Keratinocyte (primary cell): Measurements from ENCODE around the gene FUZ. TPM values are rescaled to one million over a fixed set of nuclear protein-coding genes. Genes with fewer than 3 reads are reported as not detected.

ENCODE experiments used
- DNase-seq: peaks from one replicate; pipeline ENCODE4 v3.0.0-alpha.2; 2011; ENCODE audit warnings: low read depth, missing footprints, low spot score
- FAIRE-seq: peaks from 2 replicates; lab custom pipeline; 2011; peaks lifted over from hg19 to GRCh38; lab: Jason Lieb, UNC
- H2AFZ ChIP-seq: 2 replicates; pipeline ENCODE4 v1.6.0; 2012; ENCODE audit warnings: low read length, control low read depth, inconsistent platforms; ENCODE audit not compliant: control insufficient read depth
- H3K27ac ChIP-seq: 2 replicates; pipeline ENCODE4 v1.5.1; 2011; ENCODE audit warnings: low read length; ENCODE audit not compliant: control insufficient read depth, insufficient read depth
- H3K27me3 ChIP-seq: 3 replicates; pipeline ENCODE4 v1.6.0; 2011; ENCODE audit warnings: low read length; ENCODE audit not compliant: control insufficient read depth, insufficient read depth; ENCODE audit errors: extremely low read depth
- H3K36me3 ChIP-seq, 2 experiments: 2 replicates in 1 of 2; 3 replicates in 1 of 2; pipeline ENCODE4 v1.5.1; 2011; ENCODE audit warnings: low read length in 2 of 2, mild to moderate bottlenecking in 1 of 2; ENCODE audit not compliant: control insufficient read depth in 2 of 2, insufficient read depth in 2 of 2; ENCODE audit errors: extremely low read depth in 1 of 2
- H3K4me1 ChIP-seq: 3 replicates; pipeline ENCODE4 v1.5.1; 2011; ENCODE audit warnings: low read length; ENCODE audit not compliant: control insufficient read depth, insufficient read depth; ENCODE audit errors: extremely low read depth
- H3K4me2 ChIP-seq: 3 replicates; pipeline ENCODE4 v1.6.0; 2011; ENCODE audit warnings: low read depth, low read length; ENCODE audit not compliant: control insufficient read depth, insufficient read depth; ENCODE audit errors: extremely low read depth
- H3K4me3 ChIP-seq, 3 experiments: fragments of 200-600 bp in 1 of 3; sonication (generic) in 1 of 3; 2 replicates in 2 of 3; 3 replicates in 1 of 3; pipeline ENCODE4 v1.5.1; 2011 to 2016; ENCODE audit warnings: low read length in 3 of 3, mild to moderate bottlenecking in 3 of 3, control low read depth in 2 of 3, inconsistent platforms in 1 of 3, low read depth in 1 of 3, mixed read lengths in 1 of 3, mixed run types in 1 of 3, moderate library complexity in 1 of 3; ENCODE audit not compliant: control insufficient read depth in 2 of 3, insufficient read depth in 2 of 3; ENCODE audit errors: extremely low read depth in 1 of 3
- H3K79me2 ChIP-seq: 2 replicates; pipeline ENCODE4 v1.6.0; 2012; ENCODE audit warnings: low read length; ENCODE audit not compliant: control insufficient read depth, insufficient read depth
- H3K9ac ChIP-seq: 3 replicates; pipeline ENCODE4 v1.6.0; 2011; ENCODE audit warnings: low read length; ENCODE audit not compliant: control insufficient read depth, insufficient read depth; ENCODE audit errors: extremely low read depth
- H3K9me1 ChIP-seq: 3 replicates; pipeline ENCODE4 v1.6.0; 2011; ENCODE audit warnings: low read length; ENCODE audit not compliant: control insufficient read depth, insufficient read depth; ENCODE audit errors: extremely low read depth
- H3K9me3 ChIP-seq: 2 replicates; pipeline ENCODE4 v1.5.1; 2012; ENCODE audit warnings: low read depth, low read length; ENCODE audit not compliant: control insufficient read depth
- H4K20me1 ChIP-seq: 3 replicates; pipeline ENCODE4 v1.6.0; 2011; ENCODE audit warnings: low read length; ENCODE audit not compliant: control insufficient read depth, insufficient read depth; ENCODE audit errors: extremely low read depth
- CTCF ChIP-seq, 3 experiments: IDR thresholded peaks in 1 of 3; conservative IDR thresholded peaks in 1 of 3; optimal IDR thresholded peaks in 1 of 3; 2 replicates in 2 of 3; 3 replicates in 1 of 3; pipeline versions ENCODE3 to v1.5.1; 2011; ENCODE audit warnings: low read length in 3 of 3, mild to moderate bottlenecking in 3 of 3, moderate library complexity in 2 of 3, control low read depth in 1 of 3, inconsistent platforms in 1 of 3; ENCODE audit not compliant: insufficient read depth in 2 of 3; ENCODE audit errors: extremely low read depth in 1 of 3
- EZH2 ChIP-seq: IDR thresholded peaks from one replicate; pipeline ENCODE4 v1.6.1; 2012; ENCODE audit warnings: inconsistent platforms, mild to moderate bottlenecking, low read length, moderate library complexity
- dilution Hi-C: fragments of 300-500 bp; cut with MboI; formaldehyde crosslinking; loops from one replicate; pipeline ENCODE4 v1.7.0; 2020; ENCODE audit warnings: low sequenced_read_pairs; ENCODE audit not compliant: extremely low pct_ligation_motif_present
- polyA plus RNA-seq, 5 experiments: library from polyadenylated mRNA; depleted of rRNA in 3 of 5; stranded (reverse) in 3 of 5; stranded (forward) in 1 of 5; unstranded in 1 of 5; fragments of >200 nt; gene quantifications; 1 replicate in 1 of 5; 2 replicates in 3 of 5; 3 replicates in 1 of 5; pipeline versions ENCODE4 v1.2.1 to v1.2.3, GENCODE V29; 2011 to 2012; ENCODE audit warnings: missing spikeins in 2 of 5, low read depth in 1 of 5, low replicate concordance in 1 of 5

The FUZ gene
- polyA plus RNA-seq, 1 donor (not counting 4 experiments of a cell fraction or from before 2014, with no cell fraction given) = 3.7 TPM

GRCh38 chr19:49805822-49806619 lies 7.1 kb downstream of the FUZ start:
- Histone ChIP-seq H2AFZ (no peak overlapping the region), H3K36me3 (peaks cover 8 to 20% of the 10 kb centered on the region in 2 experiments), H3K4me1 (peaks cover 10% of the 10 kb centered on the region), H3K9me1 (no peaks in the 10 kb centered on the region), H3K9ac (no peak overlapping the region), H3K9me3 (no peaks in the 10 kb centered on the region), H3K4me2 (no peak overlapping the region), H3K79me2 (no peaks in the 10 kb centered on the region), H3K27me3 (no peaks in the 10 kb centered on the region), H3K27ac (no peak overlapping the region), H4K20me1 (no peaks in the 10 kb centered on the region), H3K4me3 (no peak overlapping the region)
- FAIRE-seq (no peak), DNase-seq (no peak)
- TF ChIP-seq CTCF (optimal IDR thresholded peaks at IDR 0.05 in 1 of 3, IDR thresholded peaks at IDR 0.05 in 1 of 3, conservative IDR thresholded peaks at IDR 0.05 in 1 of 3; ENCODE audit: extremely low read depth in 1 of 3, insufficient read depth in 2 of 3, low read length in 3 of 3) = no peak
- no peak for TF ChIP-seq EZH2
- dilution Hi-C loops = no loop called here

- Histone ChIP-seq H3K27ac (no peak overlapping the region), H3K9me1 (no peaks in the 10 kb centered on the region), H3K4me1 (no peaks in the 10 kb centered on the region), H3K4me3 (no peak overlapping the region), H3K9ac (no peak overlapping the region), H4K20me1 (no peaks in the 10 kb centered on the region), H3K4me2 (no peak overlapping the region), H3K79me2 (no peaks in the 10 kb centered on the region), H3K36me3 (peaks cover 20 to 22% of the 10 kb centered on the region in 2 experiments), H3K27me3 (no peaks in the 10 kb centered on the region), H3K9me3 (no peaks in the 10 kb centered on the region), H2AFZ (no peak overlapping the region)
- FAIRE-seq (no peak), DNase-seq (no peak)
- TF ChIP-seq EZH2 (no peak), CTCF (optimal IDR thresholded peaks at IDR 0.05 in 1 of 3, IDR thresholded peaks at IDR 0.05 in 1 of 3, conservative IDR thresholded peaks at IDR 0.05 in 1 of 3; ENCODE audit: extremely low read depth in 1 of 3, insufficient read depth in 2 of 3, low read length in 3 of 3) (no peak)
- dilution Hi-C loops = no loop called here
Observed at GRCh38 chr19:49803529-49803856, 9.6 kb downstream of the FUZ start.
